Measurements from ENCODE around the gene PDE4D. TPM values are rescaled to one million over a fixed set of nuclear protein-coding genes. Genes with fewer than 3 reads are reported as not detected.

PDE4D gene
- total and polyA plus RNA-seq, 2 of the 4 experiments (the other 2 are of a cell fraction) = 1.4 to 7.9 TPM

DNA sequence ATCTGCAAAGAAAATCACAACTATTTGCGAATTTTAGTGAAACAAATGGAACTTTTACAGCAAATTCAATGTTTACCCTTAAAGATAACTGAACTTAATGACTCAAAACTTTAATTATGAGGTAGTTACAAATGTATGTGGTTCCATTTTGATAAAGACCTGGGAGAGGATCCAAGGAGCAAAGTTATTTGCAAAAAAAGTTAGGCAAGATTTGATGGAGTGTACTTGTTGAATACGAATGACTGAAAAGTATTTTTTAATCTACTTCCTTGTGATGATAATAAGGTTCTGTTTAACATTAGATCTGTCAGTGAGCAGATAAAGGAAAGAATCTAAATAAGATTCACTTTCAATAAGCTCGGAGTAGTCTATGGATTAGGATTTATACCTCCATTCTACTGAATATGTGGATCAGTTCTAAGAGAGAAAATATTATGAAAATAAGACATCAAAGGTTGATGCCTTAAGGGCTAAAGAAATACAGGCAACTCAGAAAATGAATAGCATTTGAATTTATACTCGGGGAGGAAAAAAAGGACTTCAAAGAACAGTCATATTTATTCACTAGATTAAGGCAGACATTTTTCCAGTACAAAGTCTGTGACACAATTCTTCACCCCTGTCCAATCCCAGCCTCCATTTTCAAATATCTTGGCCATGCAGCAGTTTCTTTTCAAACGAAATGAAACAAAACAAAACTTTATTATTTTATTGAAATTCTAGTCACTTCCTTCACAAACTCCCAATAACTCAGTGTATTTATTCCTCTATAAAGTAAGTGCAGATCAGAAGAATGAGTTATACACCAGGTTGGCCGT lies 199.8 kb downstream of the PDE4D start:
- H2BK15ac ChIP-seq (ENCODE audit: low read depth, low read length) = no peak overlapping the region
- BruUV-seq (replicated peaks) = no TSS peak
- no peak overlapping the region for H2BK20ac ChIP-seq (ENCODE audit: low read depth, low read length)
- intact Hi-C loops (cut with micrococcal nuclease) = no loop called here
- no peak overlapping the region for H3K4me2 ChIP-seq (ENCODE audit: low read depth, low read length)
- no peaks in the 10 kb centered on the region for H4K20me1 ChIP-seq (ENCODE audit: insufficient read depth, low read length)
- H3K9me3 ChIP-seq (ENCODE audit: control insufficient read depth, insufficient read depth, low read length) = no peaks in the 10 kb centered on the region
- H2AK5ac ChIP-seq (ENCODE audit: low read depth, low read length) = no peak overlapping the region
- H3K14ac ChIP-seq (replicated peaks; ENCODE audit: low read depth, low read length) = no peak overlapping the region
- no peaks in the 10 kb centered on the region for H3K9me1 ChIP-seq (ENCODE audit: insufficient read depth, low read length)
- no peaks in the 10 kb centered on the region for H3K36me3 ChIP-seq (ENCODE audit: control insufficient read depth, insufficient read depth, low read length)
- DNase-seq = no peak
- no peak overlapping the region for H4K91ac ChIP-seq (ENCODE audit: insufficient read depth, low read depth, low read length)
- no peak overlapping the region for H2BK5ac ChIP-seq (ENCODE audit: low read depth, low read length, poor library complexity, severe bottlenecking)
- H3K23ac ChIP-seq (ENCODE audit: low read depth, low read length) = no peak overlapping the region
- H4K5ac ChIP-seq (ENCODE audit: low read depth, low read length) = no peak overlapping the region
- no peak overlapping the region for H3K4ac ChIP-seq (ENCODE audit: low read depth, low read length)
- H2AFZ ChIP-seq (replicated peaks; ENCODE audit: low read length, poor library complexity) = no peak overlapping the region
- no peak overlapping the region for H3K18ac ChIP-seq (ENCODE audit: low read depth, low read length)
- TF ChIP-seq SMC3 (IDR thresholded peaks at IDR 0.05; ENCODE audit: low read depth, low read length) (no peak), RFX5 (IDR thresholded peaks at IDR 0.05; ENCODE audit: low read depth, low read length) (no peak), RAD21 (IDR thresholded peaks at IDR 0.05; ENCODE audit: low read length) (no peak), CHD1 (IDR thresholded peaks at IDR 0.05; ENCODE audit: low read depth, low read length) (no peak), FOS (IDR thresholded peaks at IDR 0.05; ENCODE audit: low read depth, low read length) (no peak), MAZ (IDR thresholded peaks at IDR 0.05; ENCODE audit: borderline replicate concordance, low read depth, low read length) (no peak), BHLHE40 (IDR thresholded peaks at IDR 0.05; ENCODE audit: low read depth, low read length) (no peak), NFE2L2 (IDR thresholded peaks at IDR 0.05; ENCODE audit: low read depth, low read length) (no peak), CEBPB (IDR thresholded peaks at IDR 0.05; ENCODE audit: low read depth, low read length) (no peak), RCOR1 (IDR thresholded peaks at IDR 0.05; ENCODE audit: insufficient replicate concordance, low read length) (no peak), POLR2A (IDR thresholded peaks at IDR 0.05; ENCODE audit: low read depth, low read length) (no peak), MAFK (IDR thresholded peaks at IDR 0.05; ENCODE audit: low read depth, low read length) (no peak), MXI1 (IDR thresholded peaks at IDR 0.05; ENCODE audit: borderline replicate concordance, low read depth, low read length) (no peak)
- TF ChIP-seq, protein P1, sequence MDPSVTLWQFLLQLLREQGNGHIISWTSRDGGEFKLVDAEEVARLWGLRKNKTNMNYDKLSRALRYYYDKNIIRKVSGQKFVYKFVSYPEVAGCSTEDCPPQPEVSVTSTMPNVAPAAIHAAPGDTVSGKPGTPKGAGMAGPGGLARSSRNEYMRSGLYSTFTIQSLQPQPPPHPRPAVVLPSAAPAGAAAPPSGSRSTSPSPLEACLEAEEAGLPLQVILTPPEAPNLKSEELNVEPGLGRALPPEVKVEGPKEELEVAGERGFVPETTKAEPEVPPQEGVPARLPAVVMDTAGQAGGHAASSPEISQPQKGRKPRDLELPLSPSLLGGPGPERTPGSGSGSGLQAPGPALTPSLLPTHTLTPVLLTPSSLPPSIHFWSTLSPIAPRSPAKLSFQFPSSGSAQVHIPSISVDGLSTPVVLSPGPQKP (IDR thresholded peaks at IDR 0.05; ENCODE audit: borderline replicate concordance, low read depth, low read length) = no peak
- TF ChIP-seq, protein P2, sequence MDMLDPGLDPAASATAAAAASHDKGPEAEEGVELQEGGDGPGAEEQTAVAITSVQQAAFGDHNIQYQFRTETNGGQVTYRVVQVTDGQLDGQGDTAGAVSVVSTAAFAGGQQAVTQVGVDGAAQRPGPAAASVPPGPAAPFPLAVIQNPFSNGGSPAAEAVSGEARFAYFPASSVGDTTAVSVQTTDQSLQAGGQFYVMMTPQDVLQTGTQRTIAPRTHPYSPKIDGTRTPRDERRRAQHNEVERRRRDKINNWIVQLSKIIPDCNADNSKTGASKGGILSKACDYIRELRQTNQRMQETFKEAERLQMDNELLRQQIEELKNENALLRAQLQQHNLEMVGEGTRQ (IDR thresholded peaks at IDR 0.05; ENCODE audit: low read depth, low read length) = no peak
- TF ChIP-seq, protein P3, sequence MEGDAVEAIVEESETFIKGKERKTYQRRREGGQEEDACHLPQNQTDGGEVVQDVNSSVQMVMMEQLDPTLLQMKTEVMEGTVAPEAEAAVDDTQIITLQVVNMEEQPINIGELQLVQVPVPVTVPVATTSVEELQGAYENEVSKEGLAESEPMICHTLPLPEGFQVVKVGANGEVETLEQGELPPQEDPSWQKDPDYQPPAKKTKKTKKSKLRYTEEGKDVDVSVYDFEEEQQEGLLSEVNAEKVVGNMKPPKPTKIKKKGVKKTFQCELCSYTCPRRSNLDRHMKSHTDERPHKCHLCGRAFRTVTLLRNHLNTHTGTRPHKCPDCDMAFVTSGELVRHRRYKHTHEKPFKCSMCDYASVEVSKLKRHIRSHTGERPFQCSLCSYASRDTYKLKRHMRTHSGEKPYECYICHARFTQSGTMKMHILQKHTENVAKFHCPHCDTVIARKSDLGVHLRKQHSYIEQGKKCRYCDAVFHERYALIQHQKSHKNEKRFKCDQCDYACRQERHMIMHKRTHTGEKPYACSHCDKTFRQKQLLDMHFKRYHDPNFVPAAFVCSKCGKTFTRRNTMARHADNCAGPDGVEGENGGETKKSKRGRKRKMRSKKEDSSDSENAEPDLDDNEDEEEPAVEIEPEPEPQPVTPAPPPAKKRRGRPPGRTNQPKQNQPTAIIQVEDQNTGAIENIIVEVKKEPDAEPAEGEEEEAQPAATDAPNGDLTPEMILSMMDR (conservative IDR thresholded peaks at IDR 0.05; ENCODE audit: low read depth, low read length) = no peak
- no peak overlapping the region for H2BK120ac ChIP-seq (ENCODE audit: low read depth, low read length)
- dilution Hi-C loops (cut with HindIII; ENCODE audit: low sequenced_read_pairs, unreplicated experiment) = no loop called here
- H2AK9ac ChIP-seq (replicated peaks; ENCODE audit: low read depth, low read length, poor library complexity) = no peak overlapping the region
- no peaks in the 10 kb centered on the region for H3K4me1 ChIP-seq (ENCODE audit: control insufficient read depth, insufficient read depth, low read length)
- H3K56ac ChIP-seq (ENCODE audit: extremely low read depth, insufficient read depth, low read length) = no peak overlapping the region
- H3K27me3 ChIP-seq (ENCODE audit: control insufficient read depth, insufficient read depth, low read length) = no peaks in the 10 kb centered on the region
- ChIA-PET CTCF (no interaction called here), POLR2A (ENCODE audit: unreplicated experiment) (no interaction called here)
- H4K8ac ChIP-seq (ENCODE audit: low read depth in 2 of 2, low read length in 2 of 2) = no peak overlapping the region
- ATAC-seq (ENCODE audit: low read depth) = no peak
- no peak overlapping the region for H3K27ac ChIP-seq (ENCODE audit: insufficient read depth, low read length)
- in situ Hi-C loops (cut with MboI; ENCODE audit: low sequenced_read_pairs) = no loop called here
- no peak overlapping the region for H3K9ac ChIP-seq (ENCODE audit: low read depth, low read length)
- H3K4me3 ChIP-seq (ENCODE audit: insufficient read depth, low read depth, low read length) = no peak overlapping the region
- no CpG with 5 or more reads among the region's 6 CpGs for WGBS, 2 experiments (ENCODE audit: extremely low coverage in 2 of 2, insufficient read length in 1 of 2)
- no peaks in the 10 kb centered on the region for H3K79me1 ChIP-seq (ENCODE audit: low read depth in 1 of 2, low read length in 2 of 2)

Data from IMR-90 (cell line).